HG02678 (cell line): ENCODE results near the gene RALGPS1.

Source experiments
- ATAC-seq: cut with Tn5 transposase; IDR thresholded peaks from one replicate; pipeline ENCODE4 v1.9.1; 2021; ENCODE audit warnings: mild to moderate bottlenecking, moderate library complexity; ENCODE audit not compliant: unreplicated experiment

The RALGPS1 gene

GRCh38 chr9:127092041-127092608 lies 177.5 kb downstream of the RALGPS1 start:
- ATAC-seq = no peak

GRCh38 chr9:127093319-127094020 lies 178.9 kb downstream of the RALGPS1 start:
- no peak for ATAC-seq

- ATAC-seq = no peak
These were observed 180.8 kb downstream of the RALGPS1 start for GRCh38 chr9:127095411-127095810.

- ATAC-seq = no peak
These were observed 181.6 kb downstream of the RALGPS1 start for GRCh38 chr9:127096208-127096607.

- no peak for ATAC-seq
These were observed 183.1 kb downstream of the RALGPS1 start for GRCh38 chr9:127097683-127098082.

GRCh38 chr9:127098916-127099553 lies 184.5 kb downstream of the RALGPS1 start:
- ATAC-seq = no peak

- no peak for ATAC-seq
These were observed 185.1 kb downstream of the RALGPS1 start for GRCh38 chr9:127099664-127100063.

- ATAC-seq = no peak
These were observed 187.6 kb downstream of the RALGPS1 start for GRCh38 chr9:127102176-127102575.

GRCh38 chr9:127102788-127103187 lies 188.2 kb downstream of the RALGPS1 start:
- no peak for ATAC-seq

- ATAC-seq = no peak
These were observed 190.2 kb downstream of the RALGPS1 start for GRCh38 chr9:127104581-127105311.

GRCh38 chr9:127105805-127106465 lies 191.4 kb downstream of the RALGPS1 start:
- no peak for ATAC-seq

GRCh38 chr9:127106466-127106855 lies 191.9 kb downstream of the RALGPS1 start:
- no peak for ATAC-seq

GRCh38 chr9:127107171-127107928 lies 192.8 kb downstream of the RALGPS1 start:
- ATAC-seq = no peak

GRCh38 chr9:127107929-127108876 lies 193.6 kb downstream of the RALGPS1 start:
- ATAC-seq = no peak

GRCh38 chr9:127109212-127109711 lies 194.7 kb downstream of the RALGPS1 start:
- ATAC-seq = no peak

- ATAC-seq = no peak
These were observed 197.5 kb downstream of the RALGPS1 start for GRCh38 chr9:127112056-127112455.

- no peak for ATAC-seq
These were observed 198.2 kb downstream of the RALGPS1 start for GRCh38 chr9:127112735-127113161.

- no peak for ATAC-seq
These were observed 198.8 kb downstream of the RALGPS1 start for GRCh38 chr9:127113191-127113972.
